ENCODE measurements around the gene PEX13. TPM values are rescaled to one million over a fixed set of nuclear protein-coding genes. Genes with fewer than 3 reads are reported as not detected.

Gene PEX13
- total and polyA plus RNA-seq, 2 donors (not counting 3 experiments of a cell fraction or from before 2014, with no cell fraction given), result 18.0 to 21.0 TPM

- intact Hi-C loops (cut with micrococcal nuclease), result loop anchor here (5.0 kb wide), 1 partner anchor 134 kb away; the partner anchor contains the start of gene REL
- Histone ChIP-seq H3K79me2 (ENCODE audit: control insufficient read depth, insufficient read depth, low read length) (peaks cover 41% of the 10 kb centered on the region), H3K36me3 (ENCODE audit: control insufficient read depth in 2 of 2, extremely low read depth in 1 of 2, insufficient read depth in 2 of 2, low read length in 2 of 2) (no peaks in the 10 kb centered on the region), H3K9me3 (replicated peaks; ENCODE audit: control insufficient read depth, insufficient read depth, low read length) (no peaks in the 10 kb centered on the region), H3K4me3 (replicated peaks in 1 of 3; ENCODE audit: insufficient read depth in 1 of 3, low read depth in 1 of 3, low read length in 3 of 3) (peak overlapping the region in 1 of 3 experiments; percentile 94), H3K9ac (replicated peaks; ENCODE audit: extremely low read depth, insufficient read depth, low read length) (peak overlapping the region; percentile 69), H4K20me1 (replicated peaks; ENCODE audit: control insufficient read depth, extremely low read depth, insufficient read depth, low read length) (no peaks in the 10 kb centered on the region), H3K4me2 (ENCODE audit: insufficient read depth, low read length) (peak overlapping the region; percentile 93), H2AFZ (ENCODE audit: low read depth, low read length) (no peak overlapping the region), H3K9me1 (replicated peaks; ENCODE audit: control insufficient read depth, extremely low read depth, insufficient read depth, low read length) (no peaks in the 10 kb centered on the region), H3K27ac (ENCODE audit: insufficient read depth, low read depth, low read length) (no peak overlapping the region), H3K27me3 (ENCODE audit: control insufficient read depth in 2 of 2, insufficient read depth in 2 of 2, low read length in 2 of 2) (no peaks in the 10 kb centered on the region), H3K4me1 (ENCODE audit: control insufficient read depth, extremely low read depth, insufficient read depth, low read length) (peaks cover 23% of the 10 kb centered on the region)
- dilution Hi-C loops (cut with MboI; ENCODE audit: extremely low pct_ligation_motif_present, low sequenced_read_pairs), result no loop called here
- ChIA-PET CTCF (interaction anchor here (1.0 kb wide), 1 partner anchor 17 kb away, joined by 4 read pairs; no protein-coding TSS in a partner anchor), POLR2A (no interaction called here)
- FAIRE-seq (peak; percentile 40), DNase-seq (ENCODE audit: low read depth, low spot score) (no peak)
- BruUV-seq (replicated peaks), result no TSS peak
- TF ChIP-seq MYC (IDR thresholded peaks at IDR 0.05; ENCODE audit: low read depth, low read length) (no peak), EZH2 (IDR thresholded peaks at IDR 0.05; ENCODE audit: borderline replicate concordance, low read depth, low read length, severe bottlenecking) (no peak), GATA2 (IDR thresholded peaks at IDR 0.05; ENCODE audit: insufficient read depth, insufficient read length, low read depth, low read length) (no peak), JUN (IDR thresholded peaks at IDR 0.05; ENCODE audit: borderline replicate concordance, insufficient read depth, insufficient read length, low read depth) (no peak), POLR2A (IDR thresholded peaks at IDR 0.05; ENCODE audit: low read depth, low read length) (no peak), MAX (IDR thresholded peaks at IDR 0.05; ENCODE audit: insufficient read depth, insufficient read length) (no peak), POLR2AphosphoS5 (IDR thresholded peaks at IDR 0.05; ENCODE audit: insufficient read depth, low read depth, low read length) (no peak)
- TF ChIP-seq, protein P1, sequence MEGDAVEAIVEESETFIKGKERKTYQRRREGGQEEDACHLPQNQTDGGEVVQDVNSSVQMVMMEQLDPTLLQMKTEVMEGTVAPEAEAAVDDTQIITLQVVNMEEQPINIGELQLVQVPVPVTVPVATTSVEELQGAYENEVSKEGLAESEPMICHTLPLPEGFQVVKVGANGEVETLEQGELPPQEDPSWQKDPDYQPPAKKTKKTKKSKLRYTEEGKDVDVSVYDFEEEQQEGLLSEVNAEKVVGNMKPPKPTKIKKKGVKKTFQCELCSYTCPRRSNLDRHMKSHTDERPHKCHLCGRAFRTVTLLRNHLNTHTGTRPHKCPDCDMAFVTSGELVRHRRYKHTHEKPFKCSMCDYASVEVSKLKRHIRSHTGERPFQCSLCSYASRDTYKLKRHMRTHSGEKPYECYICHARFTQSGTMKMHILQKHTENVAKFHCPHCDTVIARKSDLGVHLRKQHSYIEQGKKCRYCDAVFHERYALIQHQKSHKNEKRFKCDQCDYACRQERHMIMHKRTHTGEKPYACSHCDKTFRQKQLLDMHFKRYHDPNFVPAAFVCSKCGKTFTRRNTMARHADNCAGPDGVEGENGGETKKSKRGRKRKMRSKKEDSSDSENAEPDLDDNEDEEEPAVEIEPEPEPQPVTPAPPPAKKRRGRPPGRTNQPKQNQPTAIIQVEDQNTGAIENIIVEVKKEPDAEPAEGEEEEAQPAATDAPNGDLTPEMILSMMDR (IDR thresholded peaks at IDR 0.05; ENCODE audit: extremely low read depth in 1 of 2, insufficient read depth in 1 of 2, low read depth in 1 of 2, low read length in 2 of 2), result no peak
Observed at GRCh38 chr2:61015976-61016375, 1.5 kb upstream of the PEX13 start.
